OCI-LY1 (cell line): ENCODE data around the gene RAPGEF6.
"Not testable (repeated sequence)": the region's sequence is repeated elsewhere in the genome, so short reads cannot be mapped to it uniquely, and the experiment has no call there.

Source experiments
- H2AFZ ChIP-seq: fragments of 200-600 bp; sonication (generic), shearing (Covaris generic); 2 replicates; pipeline ENCODE4 v1.6.0; 2014; ENCODE audit warnings: antibody characterized with exemption, mild to moderate bottlenecking, low read length
- H3F3A ChIP-seq: fragments of 200-600 bp; sonication (generic), shearing (Covaris generic); 2 replicates; pipeline ENCODE4 v1.6.0; 2014; ENCODE audit warnings: mild to moderate bottlenecking, antibody characterized with exemption, low read length, moderate library complexity; ENCODE audit not compliant: insufficient read depth
- H3K27ac ChIP-seq: fragments of 200-600 bp; sonication (generic); 2 replicates; pipeline ENCODE4 v1.5.1; 2014; ENCODE audit warnings: low read length, mixed run types, mild to moderate bottlenecking, low read depth; ENCODE audit not compliant: poor library complexity, severe bottlenecking
- H3K27me3 ChIP-seq: fragments of 200-600 bp; sonication (generic); 2 replicates; pipeline ENCODE4 v1.6.0; 2014; ENCODE audit warnings: antibody characterized with exemption, mild to moderate bottlenecking, low read length, moderate library complexity; ENCODE audit not compliant: insufficient read depth
- H3K36me3 ChIP-seq: fragments of 200-600 bp; sonication (generic); 2 replicates; pipeline ENCODE4 v1.6.1; 2014; ENCODE audit warnings: mild to moderate bottlenecking, antibody characterized with exemption, low read length, moderate library complexity, mixed read lengths; ENCODE audit not compliant: insufficient read depth
- H3K4me1 ChIP-seq: fragments of 200-600 bp; sonication (generic); 2 replicates; pipeline ENCODE4 v1.5.1; 2014; ENCODE audit warnings: mild to moderate bottlenecking, low read length, moderate library complexity; ENCODE audit not compliant: insufficient read depth, severe bottlenecking
- H3K4me2 ChIP-seq: fragments of 200-600 bp; sonication (generic), shearing (Covaris generic); 2 replicates; pipeline ENCODE4 v1.6.1; 2014; ENCODE audit warnings: low read length
- H3K4me3 ChIP-seq: fragments of 200-600 bp; sonication (generic); 2 replicates; pipeline ENCODE4 v1.5.1; 2014; ENCODE audit warnings: low read length, low read depth, mild to moderate bottlenecking, mixed read lengths; ENCODE audit not compliant: poor library complexity, severe bottlenecking
- H3K79me2 ChIP-seq: fragments of 200-600 bp; shearing (Covaris generic); 2 replicates; pipeline ENCODE4 v1.6.1; 2016; ENCODE audit warnings: mixed run types, low read length, mixed read lengths; ENCODE audit not compliant: insufficient read depth
- H3K9ac ChIP-seq: fragments of 200-600 bp; sonication (generic), shearing (Covaris generic); 2 replicates; pipeline ENCODE4 v1.6.1; 2014; ENCODE audit warnings: mild to moderate bottlenecking, low read length, mixed read lengths
- H3K9me2 ChIP-seq: fragments of 200-600 bp; sonication (generic), shearing (Covaris generic); 2 replicates; pipeline ENCODE4 v1.6.1; 2014; ENCODE audit warnings: low read depth, mild to moderate bottlenecking, low read length, mixed read lengths
- H3K9me3 ChIP-seq: fragments of 200-600 bp; shearing (Covaris generic); 2 replicates; pipeline ENCODE4 v1.6.1; 2014; ENCODE audit warnings: low read length, mixed read lengths
- H4K20me1 ChIP-seq: fragments of 200-600 bp; sonication (generic), shearing (Covaris generic); 2 replicates; pipeline ENCODE4 v1.6.0; 2016; ENCODE audit warnings: mild to moderate bottlenecking, low read length; ENCODE audit not compliant: insufficient read depth
- CTCF ChIP-seq: fragments of 200-600 bp; sonication (generic), shearing (Covaris generic); IDR thresholded peaks from 2 replicates; pipeline ENCODE4 v1.5.1; 2017; ENCODE audit warnings: mild to moderate bottlenecking, antibody characterized with exemption, low read length, moderate library complexity, mixed read lengths
- EZH2 ChIP-seq: fragments of 200-600 bp; sonication (generic), shearing (Covaris generic); IDR thresholded peaks from 2 replicates; pipeline ENCODE4 v1.8.0; 2017; ENCODE audit warnings: borderline replicate concordance, mixed run types, mild to moderate bottlenecking, antibody characterized with exemption, low read length, moderate library complexity, mixed read lengths

RAPGEF6 gene

GRCh38 chr5:131628990-131629389 lies 6.0 kb downstream of the RAPGEF6 start:
- no peak overlapping the region for H3K27ac ChIP-seq
- no peak overlapping the region for H3K4me3 ChIP-seq
- peaks cover 99% of the 10 kb centered on the region for H3K79me2 ChIP-seq
- no peaks in the 10 kb centered on the region for H3K27me3 ChIP-seq
- no peak overlapping the region; the same call in 1 of the 2 replicates for H3K4me2 ChIP-seq
- H2AFZ ChIP-seq, result no peak overlapping the region
- peaks cover 34% of the 10 kb centered on the region for H3K36me3 ChIP-seq
- H4K20me1 ChIP-seq, result peaks cover 2% of the 10 kb centered on the region; the same call in 1 of the 2 replicates
- H3K9me3 ChIP-seq, result no peaks in the 10 kb centered on the region
- H3K9ac ChIP-seq, result no peak overlapping the region
- no peaks in the 10 kb centered on the region for H3F3A ChIP-seq
- H3K4me1 ChIP-seq, result peaks cover 45% of the 10 kb centered on the region
- TF ChIP-seq EZH2, result no peak
- TF ChIP-seq CTCF, result no peak
- no peaks in the 10 kb centered on the region for H3K9me2 ChIP-seq

- peaks cover 2% of the 10 kb centered on the region; the same call in 1 of the 2 replicates for H4K20me1 ChIP-seq
- TF ChIP-seq CTCF (no peak), EZH2 (no peak)
- H3F3A ChIP-seq, result no peaks in the 10 kb centered on the region
- H2AFZ ChIP-seq, result no peak overlapping the region
- H3K9me3 ChIP-seq, result no peaks in the 10 kb centered on the region
- H3K9ac ChIP-seq, result no peak overlapping the region
- peaks cover 47% of the 10 kb centered on the region for H3K36me3 ChIP-seq
- peaks cover 99% of the 10 kb centered on the region for H3K79me2 ChIP-seq
- peaks cover 36% of the 10 kb centered on the region for H3K4me1 ChIP-seq
- H3K4me2 ChIP-seq, result no peak overlapping the region
- no peaks in the 10 kb centered on the region for H3K27me3 ChIP-seq
- H3K9me2 ChIP-seq, result no peaks in the 10 kb centered on the region
- H3K4me3 ChIP-seq, result no peak overlapping the region
- no peak overlapping the region for H3K27ac ChIP-seq
Observed at GRCh38 chr5:131627207-131627865, 7.7 kb downstream of the RAPGEF6 start.

- H3K27me3 ChIP-seq, result no peaks in the 10 kb centered on the region
- H3K9me3 ChIP-seq, result no peaks in the 10 kb centered on the region
- no peak overlapping the region for H3K9ac ChIP-seq
- H3K4me1 ChIP-seq, result peaks cover 26% of the 10 kb centered on the region
- H2AFZ ChIP-seq, result no peak overlapping the region
- no peaks in the 10 kb centered on the region for H3K9me2 ChIP-seq
- TF ChIP-seq CTCF, result no peak
- no peak for TF ChIP-seq EZH2
- no peak overlapping the region for H3K27ac ChIP-seq
- no peak overlapping the region for H3K4me2 ChIP-seq
- peaks cover 99% of the 10 kb centered on the region for H3K79me2 ChIP-seq
- peaks cover 2% of the 10 kb centered on the region; the same call in 1 of the 2 replicates for H4K20me1 ChIP-seq
- no peak overlapping the region for H3K4me3 ChIP-seq
- H3F3A ChIP-seq, result no peaks in the 10 kb centered on the region
- peaks cover 42% of the 10 kb centered on the region for H3K36me3 ChIP-seq
Observed at GRCh38 chr5:131622633-131623032, 12.4 kb downstream of the RAPGEF6 start.

- H3K4me3 ChIP-seq, H3K9me3 ChIP-seq, H3K9ac ChIP-seq, H3K4me2 ChIP-seq, H3K27ac ChIP-seq, H3K27me3 ChIP-seq, H3F3A ChIP-seq, H4K20me1 ChIP-seq, H3K9me2 ChIP-seq, H2AFZ ChIP-seq: not testable (repeated sequence)
- Histone ChIP-seq H3K36me3 (peaks cover 40% of the 10 kb centered on the region), H3K4me1 (peaks cover 26% of the 10 kb centered on the region), H3K79me2 (peaks cover 99% of the 10 kb centered on the region)
Observed at GRCh38 chr5:131621164-131621563, 13.9 kb downstream of the RAPGEF6 start.
